GM12878 (cell line): ENCODE results near the gene JAML. TPM values are rescaled to one million over a fixed set of nuclear protein-coding genes. Genes with fewer than 3 reads are reported as not detected.

Experiments used
- ATAC-seq: fragments of 200-7000 bp; cut with Tn5 transposase; 3 replicates; pipeline ENCODE4 v1.9.1; 2020; ENCODE audit warnings: mild to moderate bottlenecking, moderate library complexity
- BruUV-seq: library from RNA; stranded (reverse); fragments of 400-500 nt; replicated peaks from 2 replicates; lab custom pipeline; 2021; lab: Mats Ljungman, UMichigan
- CTCF ChIA-PET: fragments of 300-600 bp; sonication (Branson Sonifier 250); formaldehyde crosslinking; extraction: SDS; loops from one replicate; lab custom pipeline; 2021; ENCODE audit warnings: inconsistent platforms; lab: Yijun Ruan, JAX
- POLR2A ChIA-PET: fragments of 350-600 bp; formaldehyde crosslinking; extraction: SDS; loops from one replicate; lab custom pipeline; 2021; ENCODE audit warnings: inconsistent platforms; lab: Charles Lee
- RAD21 ChIA-PET: fragments of 300-600 bp; sonication (Branson Sonifier 250); formaldehyde crosslinking; loops from one replicate; lab custom pipeline; 2023; ENCODE audit warnings: antibody characterized with exemption; ENCODE audit not compliant: unreplicated experiment; lab: Charles Lee
- SMC1A ChIA-PET: fragments of 300-600 bp; sonication (Branson Sonifier 250); formaldehyde crosslinking; loops from one replicate; lab custom pipeline; 2023; ENCODE audit not compliant: unreplicated experiment, uncharacterized antibody; lab: Charles Lee
- DNase-seq: peaks from one replicate; pipeline ENCODE4 v3.0.0-alpha.2; 2011; ENCODE audit warnings: low read depth, low spot score
- FAIRE-seq: peaks from 3 replicates; lab custom pipeline; 2011; peaks lifted over from hg19 to GRCh38; lab: Jason Lieb, UNC
- H2AFZ ChIP-seq: 2 replicates; pipeline ENCODE4 v1.6.0; 2011; ENCODE audit warnings: low read depth, low read length, control low read depth; ENCODE audit not compliant: control insufficient read depth
- H3K27ac ChIP-seq: 2 replicates; pipeline ENCODE4 v1.5.1; 2011; ENCODE audit warnings: control low read depth; ENCODE audit not compliant: control insufficient read depth, insufficient read depth
- H3K27me3 ChIP-seq, 2 experiments: replicated peaks in 1 of 2; 2 replicates each; pipeline versions ENCODE4 v1.6.0 to v1.6.1; 2011; ENCODE audit warnings: low read length in 1 of 2; ENCODE audit not compliant: control insufficient read depth in 2 of 2, insufficient read depth in 2 of 2
- H3K36me3 ChIP-seq, 2 experiments: 2 replicates each; pipeline ENCODE4 v1.5.1; 2011; ENCODE audit warnings: low read length in 1 of 2; ENCODE audit not compliant: control insufficient read depth in 2 of 2, insufficient read depth in 2 of 2
- H3K4me1 ChIP-seq: 2 replicates; pipeline ENCODE4 v1.6.1; 2011; ENCODE audit warnings: mild to moderate bottlenecking, low read length, moderate library complexity, mixed read lengths; ENCODE audit not compliant: control insufficient read depth, insufficient read depth
- H3K4me2 ChIP-seq: 2 replicates; pipeline ENCODE4 v1.6.0; 2011; ENCODE audit warnings: control low read depth; ENCODE audit not compliant: control insufficient read depth, insufficient read depth
- H3K4me3 ChIP-seq: fragments of 200-600 bp; sonication (generic); 2 replicates; pipeline ENCODE4 v1.5.1; 2016
- H3K79me2 ChIP-seq: 2 replicates; pipeline ENCODE4 v1.6.0; 2011; ENCODE audit warnings: low read length; ENCODE audit not compliant: control insufficient read depth, insufficient read depth
- H3K9ac ChIP-seq: 2 replicates; pipeline ENCODE4 v1.8.0; 2011; ENCODE audit warnings: low read length, control low read depth, mixed read lengths; ENCODE audit not compliant: control insufficient read depth, insufficient read depth
- H3K9me3 ChIP-seq: replicated peaks from 3 replicates; pipeline ENCODE4 v1.5.1; 2011; ENCODE audit warnings: mild to moderate bottlenecking, low read length; ENCODE audit not compliant: control insufficient read depth, insufficient read depth
- H4K20me1 ChIP-seq: 2 replicates; pipeline ENCODE4 v1.6.0; 2011; ENCODE audit not compliant: control insufficient read depth, insufficient read depth
- ATF3 ChIP-seq: IDR thresholded peaks from 2 replicates; pipeline ENCODE4 v1.6.1; 2011; ENCODE audit warnings: low read depth, mild to moderate bottlenecking, low read length, moderate library complexity, borderline replicate concordance; ENCODE audit errors: extremely low read depth
- CHD2 ChIP-seq: IDR thresholded peaks from 2 replicates; pipeline ENCODE4 v1.6.1; 2011; ENCODE audit warnings: low read depth, low read length, improper control_type of control experiment, borderline replicate concordance
- CREB1 ChIP-seq: IDR thresholded peaks from 2 replicates; pipeline ENCODE4 v1.6.1; 2012; ENCODE audit warnings: low read depth, mild to moderate bottlenecking, inconsistent platforms
- E2F8 ChIP-seq: fragments of 450-650 bp; IDR thresholded peaks from 2 replicates; pipeline ENCODE4 v1.6.1; 2018; ENCODE audit warnings: mild to moderate bottlenecking, low read depth, moderate library complexity; ENCODE audit not compliant: partially characterized antibody
- EP300 ChIP-seq, 2 experiments: fragments of 150-350 bp in 1 of 2; IDR thresholded peaks; 2 replicates each; pipeline ENCODE4 v1.6.1; 2011 to 2012; ENCODE audit warnings: low read depth in 2 of 2, low read length in 2 of 2, borderline replicate concordance in 1 of 2, improper control_type of control experiment in 1 of 2, inconsistent platforms in 1 of 2; ENCODE audit not compliant: control insufficient read depth in 1 of 2
- MAX ChIP-seq: IDR thresholded peaks from 2 replicates; pipeline ENCODE4 v1.6.1; 2012; ENCODE audit warnings: low read depth, low read length, improper control_type of control experiment
- MXI1 ChIP-seq: fragments of 150-350 bp; IDR thresholded peaks from 2 replicates; pipeline ENCODE4 v1.6.1; 2011; ENCODE audit warnings: low read depth, mild to moderate bottlenecking, inconsistent platforms, low read length, improper control_type of control experiment
- PAX5 ChIP-seq: IDR thresholded peaks from 2 replicates; pipeline ENCODE4 v1.6.1; 2011; ENCODE audit warnings: low read depth, low read length, borderline replicate concordance
- RELA ChIP-seq: fragments of 450-650 bp; IDR thresholded peaks from 2 replicates; pipeline ENCODE4 v1.8.0; 2014; ENCODE audit warnings: borderline replicate concordance; ENCODE audit not compliant: partially characterized antibody
- SMAD1 ChIP-seq: fragments of 450-650 bp; IDR thresholded peaks from 2 replicates; pipeline ENCODE4 v1.6.1; 2018; ENCODE audit warnings: mild to moderate bottlenecking, low read depth; ENCODE audit not compliant: partially characterized antibody
- SMAD5 ChIP-seq: IDR thresholded peaks from 2 replicates; pipeline ENCODE4 v1.6.1; 2016; ENCODE audit warnings: antibody characterized with exemption, low read depth
- SP1 ChIP-seq: IDR thresholded peaks from one replicate; pipeline ENCODE4 v1.6.1; 2011; ENCODE audit warnings: low read depth, low read length
- STAT3 ChIP-seq: IDR thresholded peaks from 2 replicates; pipeline ENCODE4 v1.6.1; 2011; ENCODE audit warnings: low read depth, low read length, improper control_type of control experiment
- TCF3 ChIP-seq: IDR thresholded peaks from 2 replicates; pipeline ENCODE4 v1.6.1; 2012; ENCODE audit warnings: low read depth, mild to moderate bottlenecking, low read length, borderline replicate concordance; ENCODE audit not compliant: insufficient read depth
- TCF7 ChIP-seq: IDR thresholded peaks from 2 replicates; pipeline ENCODE4 v1.6.1; 2014; ENCODE audit warnings: antibody characterized with exemption, borderline replicate concordance
- ZBTB33 ChIP-seq: fragments of 450-650 bp; IDR thresholded peaks from 2 replicates; pipeline ENCODE4 v1.6.1; 2017; ENCODE audit warnings: mild to moderate bottlenecking
- WGBS: methylation state at CpG from one replicate; pipeline ENCODE4 v1.1.6; 2016; ENCODE audit warnings: low lambda C conversion rate; ENCODE audit not compliant: insufficient replicate concordance, insufficient coverage; ENCODE audit errors: missing lambda C conversion rate; 5-methylcytosine and 5-hydroxymethylcytosine counted together
- in situ Hi-C: fragments of 300-500 bp; cut with MboI; formaldehyde crosslinking; loops from 9 replicates; pipeline ENCODE4 v1.14.3; 2018; ENCODE audit warnings: mixed read lengths
- intact Hi-C: fragments of 100-400 bp; cut with micrococcal nuclease; formaldehyde crosslinking; loops from one replicate; pipeline ENCODE4 v1.14.2; 2022; ENCODE audit not compliant: unreplicated experiment
- polyA plus RNA-seq, 11 experiments: library from polyadenylated mRNA; depleted of rRNA in 4 of 11; unstranded in 6 of 11; stranded (reverse) in 5 of 11; fragments of >200 nt; fragmentation: Nextera tagmentation in 4 of 11; fragmentation: Illumina TruSeq in 1 of 11; extraction: Ambion mirVana in 4 of 11; extraction: Trizol in 1 of 11; gene quantifications; 1 replicate in 1 of 11; 2 replicates in 10 of 11; pipeline versions ENCODE4 v1.2.1 to v1.2.3, GENCODE V29; 2011 to 2016; ENCODE audit warnings: inconsistent platforms in 2 of 11, missing spikeins in 2 of 11, low read depth in 1 of 11
- total RNA-seq, 4 experiments: library from RNA; depleted of rRNA in 3 of 4; stranded (reverse); fragments of >200 nt in 3 of 4; fragmentation: Illumina TruSeq in 1 of 4; extraction: Trizol in 1 of 4; gene quantifications; 2 replicates each; pipeline versions ENCODE4 v1.2.1 to v1.2.3, GENCODE V29; 2013 to 2021

JAML gene
- total and polyA plus RNA-seq, 10 of the 15 experiments (the other 5 are each of a cell fraction or from before 2014, with no cell fraction given): 0.60 to 8.1 (median 3.5) TPM

- no peak overlapping the region for H3K4me3 ChIP-seq
- no peaks in the 10 kb centered on the region for H3K4me1 ChIP-seq
- H2AFZ ChIP-seq: no peak overlapping the region
- ChIA-PET CTCF (interaction anchor here (0.6 to 4.2 kb wide), 47 partner anchors 10 to 511 kb away, joined by 3 to 85 read pairs (median 4); partner anchors contain the start of genes CD3E, MPZL2 and MPZL3), RAD21 (interaction anchor here (0.9 to 3.8 kb wide), 13 partner anchors 20 to 366 kb away, joined by 3 to 52 read pairs (median 4); no protein-coding TSS in a partner anchor), POLR2A (no interaction called here), SMC1A (interaction anchor here (0.8 to 4.3 kb wide), 11 partner anchors 10 to 573 kb away, joined by 3 to 49 read pairs (median 3); no protein-coding TSS in a partner anchor)
- DNase-seq: no peak
- 42% methylated on average over 8 of the region's 8 CpGs for WGBS
- peaks cover 0 to 3% of the 10 kb centered on the region in 2 experiments; a peak in 2 of 4 replicates for H3K27me3 ChIP-seq
- no peaks in the 10 kb centered on the region for H3K79me2 ChIP-seq
- no peak for FAIRE-seq
- no peaks in the 10 kb centered on the region for H3K36me3 ChIP-seq
- H3K27ac ChIP-seq: no peak overlapping the region
- no TSS peak for BruUV-seq
- in situ Hi-C loops: no loop called here
- no peak overlapping the region for H3K4me2 ChIP-seq
- no peak for ATAC-seq
- TF ChIP-seq CHD2 (no peak), ZBTB33 (no peak), TCF7 (no peak), SMAD1 (no peak), EP300 (IDR thresholded peaks at IDR 0.05; ENCODE audit: borderline replicate concordance in 1 of 2, control insufficient read depth in 1 of 2, low read depth in 2 of 2, low read length in 2 of 2) (no peak), ATF3 (no peak), PAX5 (no peak), STAT3 (no peak), MAX (no peak), MXI1 (no peak), E2F8 (no peak), SP1 (no peak), CREB1 (no peak), TCF3 (no peak), SMAD5 (no peak), RELA (no peak)
- intact Hi-C loops: loop anchor here (1.0 kb wide), 1 partner anchor 26 kb away; no protein-coding TSS in a partner anchor
- no peak overlapping the region for H3K9ac ChIP-seq
- no peaks in the 10 kb centered on the region for H3K9me3 ChIP-seq
- H4K20me1 ChIP-seq: no peaks in the 10 kb centered on the region
Measured at GRCh38 chr11:118170882-118171268, 53.9 kb downstream of the JAML start.
